Parathyroid adenoma (tissue), 2 donors: ENCODE results near the gene ULBP1.
A peak's percentile ranks its signal among the peaks of the same experiment; 100 is the strongest.
"Not testable (repeated sequence)": the region's sequence is repeated elsewhere in the genome, so short reads cannot be mapped to it uniquely, and the experiment has no call there.

Experiments
- H2AFZ ChIP-seq: fragments of 300-600 bp; sonication (generic); one replicate; pipeline ENCODE4 v1.7.0; 2017; ENCODE audit warnings: antibody characterized with exemption, mild to moderate bottlenecking
- H3K27ac ChIP-seq: fragments of 300-600 bp; sonication (generic); one replicate; pipeline ENCODE4 v1.7.0; 2017
- H3K27me3 ChIP-seq: fragments of 300-600 bp; sonication (generic); one replicate; pipeline ENCODE4 v1.7.0; 2017; ENCODE audit warnings: low read length; ENCODE audit not compliant: control insufficient read depth, insufficient read depth
- H3K36me3 ChIP-seq: fragments of 300-600 bp; sonication (generic); one replicate; pipeline ENCODE4 v1.7.0; 2017; ENCODE audit warnings: low read length; ENCODE audit not compliant: control insufficient read depth, insufficient read depth
- H3K4me1 ChIP-seq: fragments of 300-600 bp; sonication (generic); one replicate; pipeline ENCODE4 v1.7.0; 2017; ENCODE audit warnings: control low read depth
- H3K4me2 ChIP-seq: fragments of 300-600 bp; sonication (generic); one replicate; pipeline ENCODE4 v1.7.0; 2017; ENCODE audit warnings: low read length
- H3K4me3 ChIP-seq: fragments of 300-600 bp; sonication (generic); one replicate; pipeline ENCODE4 v1.7.0; 2017; ENCODE audit warnings: low read depth, low read length
- H3K79me2 ChIP-seq: fragments of 300-600 bp; sonication (generic); one replicate; pipeline ENCODE4 v1.7.0; 2017; ENCODE audit warnings: control low read depth
- H3K9ac ChIP-seq: fragments of 300-600 bp; sonication (generic); one replicate; pipeline ENCODE4 v1.7.0; 2017; ENCODE audit warnings: mild to moderate bottlenecking
- H3K9me3 ChIP-seq: fragments of 300-600 bp; sonication (generic); one replicate; pipeline ENCODE4 v1.7.0; 2017; ENCODE audit warnings: low read length; ENCODE audit not compliant: control insufficient read depth
- CTCF ChIP-seq: fragments of 300-600 bp; sonication (generic); IDR thresholded peaks from one replicate; pipeline ENCODE4 v1.7.0; 2017; ENCODE audit warnings: antibody characterized with exemption, mild to moderate bottlenecking
- donor health status: primary hyperparathyroidism.

ULBP1 gene

DNA sequence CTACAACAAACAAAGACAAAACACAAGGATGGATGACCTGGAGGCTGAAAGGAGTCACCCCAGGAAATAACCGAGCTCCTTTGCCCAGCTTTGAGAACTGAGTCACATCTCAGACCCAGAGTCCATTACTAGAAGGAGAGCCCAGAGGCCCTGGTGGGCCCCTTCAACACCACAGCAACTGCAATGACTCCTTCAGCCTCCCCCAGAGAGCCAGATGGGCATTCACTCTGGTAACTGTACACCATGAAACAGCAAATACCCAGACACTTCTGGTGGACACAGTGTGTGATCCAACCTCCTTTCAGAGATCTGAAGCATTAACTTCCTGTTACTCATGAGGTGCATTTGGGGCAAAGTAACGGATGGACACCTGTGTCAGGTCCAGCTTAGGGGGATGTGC, 39.0 kb downstream of the ULBP1 start:
- Histone ChIP-seq H3K9me3 (no peaks in the 10 kb centered on the region), H3K27me3 (no peaks in the 10 kb centered on the region)
- no peak for TF ChIP-seq CTCF

GRCh38 chr6:150003599-150003998, 39.9 kb downstream of the ULBP1 start:
- not testable (repeated sequence) for H3K9ac ChIP-seq, H3K4me3 ChIP-seq, H3K27me3 ChIP-seq, H3K4me1 ChIP-seq, H3K27ac ChIP-seq, H2AFZ ChIP-seq, H3K36me3 ChIP-seq, H3K4me2 ChIP-seq, H3K79me2 ChIP-seq, H3K9me3 ChIP-seq

More for the DNA sequence above, 39.0 kb downstream of the ULBP1 start:
- no peaks in the 10 kb centered on the region for H3K36me3 ChIP-seq
- no peak overlapping the region for H3K27ac ChIP-seq
- H3K79me2 ChIP-seq: no peaks in the 10 kb centered on the region
- H3K4me1 ChIP-seq: peaks cover 5% of the 10 kb centered on the region
- H3K4me2 ChIP-seq: no peak overlapping the region
- H2AFZ ChIP-seq: no peak overlapping the region
- no peak overlapping the region for H3K9ac ChIP-seq
- no peak overlapping the region for H3K4me3 ChIP-seq

GRCh38 chr6:150004101-150004782, 40.5 kb downstream of the ULBP1 start:
- no peak overlapping the region for H3K27ac ChIP-seq
- H2AFZ ChIP-seq: no peak overlapping the region
- peak overlapping the region; percentile 54 for H3K4me3 ChIP-seq
- no peaks in the 10 kb centered on the region for H3K36me3 ChIP-seq
- H3K9me3 ChIP-seq: no peaks in the 10 kb centered on the region
- peak overlapping the region; percentile 64 for H3K4me2 ChIP-seq
- peaks cover 5% of the 10 kb centered on the region for H3K4me1 ChIP-seq
- TF ChIP-seq CTCF: no peak
- H3K27me3 ChIP-seq: no peaks in the 10 kb centered on the region
- no peaks in the 10 kb centered on the region for H3K79me2 ChIP-seq
- no peak overlapping the region for H3K9ac ChIP-seq

- TF ChIP-seq CTCF: no peak
- no peaks in the 10 kb centered on the region for H3K9me3 ChIP-seq
- peaks cover 5% of the 10 kb centered on the region for H3K4me1 ChIP-seq
- no peaks in the 10 kb centered on the region for H3K27me3 ChIP-seq
- H3K4me3 ChIP-seq: peak overlapping the region; percentile 54
- no peak overlapping the region for H3K27ac ChIP-seq
- no peak overlapping the region for H3K9ac ChIP-seq
- H3K4me2 ChIP-seq: peak overlapping the region; percentile 64
- H3K36me3 ChIP-seq: no peaks in the 10 kb centered on the region
- peak overlapping the region; percentile 82 for H2AFZ ChIP-seq
- no peaks in the 10 kb centered on the region for H3K79me2 ChIP-seq
Observed at GRCh38 chr6:150004783-150005717, 41.3 kb downstream of the ULBP1 start.
